Occipital lobe (tissue), 1 donor: Measurements from ENCODE around the gene NBPF4. TPM values are rescaled to one million over a fixed set of nuclear protein-coding genes. Genes with fewer than 3 reads are reported as not detected.

ENCODE experiments used
- total RNA-seq: library from RNA; depleted of rRNA; stranded (reverse); fragments of >200 nt; gene quantifications from one replicate; pipeline ENCODE4 v1.2.3, GENCODE V29; 2014

NBPF4 gene
- total RNA-seq, 1 donor from 2014 or later, result 0.16 TPM

Other genes with a start within 250 kb of the NBPF4 start
- 49.9 TPM for gene SLC25A24, start 43.7 kb downstream of the NBPF4 start, total RNA-seq
- gene NBPF6, start 206.3 kb upstream of the NBPF4 start, total RNA-seq, result not detected